ENCODE measurements around the gene OTUD5.
"Not testable (repeated sequence)": the region's sequence is repeated elsewhere in the genome, so short reads cannot be mapped to it uniquely, and the experiment has no call there.

- not testable (repeated sequence) for TF ChIP-seq EZH2 (IDR thresholded peaks at IDR 0.05; ENCODE audit: insufficient read depth, poor library complexity, severe bottlenecking); EZH2phosphoT487 (IDR thresholded peaks at IDR 0.05; ENCODE audit: insufficient read depth, low read depth)
These were observed 22.9 kb upstream of the OTUD5 start for GRCh38 chrX:48980341-48980740.

Data from GM23248 (cell line).